HG03280 (cell line): ENCODE results near the gene CSTB.

Experiments
- ATAC-seq: cut with Tn5 transposase; IDR thresholded peaks from one replicate; pipeline ENCODE4 v1.9.1; 2021; ENCODE audit warnings: mild to moderate bottlenecking, moderate library complexity; ENCODE audit not compliant: unreplicated experiment

CSTB gene

DNA sequence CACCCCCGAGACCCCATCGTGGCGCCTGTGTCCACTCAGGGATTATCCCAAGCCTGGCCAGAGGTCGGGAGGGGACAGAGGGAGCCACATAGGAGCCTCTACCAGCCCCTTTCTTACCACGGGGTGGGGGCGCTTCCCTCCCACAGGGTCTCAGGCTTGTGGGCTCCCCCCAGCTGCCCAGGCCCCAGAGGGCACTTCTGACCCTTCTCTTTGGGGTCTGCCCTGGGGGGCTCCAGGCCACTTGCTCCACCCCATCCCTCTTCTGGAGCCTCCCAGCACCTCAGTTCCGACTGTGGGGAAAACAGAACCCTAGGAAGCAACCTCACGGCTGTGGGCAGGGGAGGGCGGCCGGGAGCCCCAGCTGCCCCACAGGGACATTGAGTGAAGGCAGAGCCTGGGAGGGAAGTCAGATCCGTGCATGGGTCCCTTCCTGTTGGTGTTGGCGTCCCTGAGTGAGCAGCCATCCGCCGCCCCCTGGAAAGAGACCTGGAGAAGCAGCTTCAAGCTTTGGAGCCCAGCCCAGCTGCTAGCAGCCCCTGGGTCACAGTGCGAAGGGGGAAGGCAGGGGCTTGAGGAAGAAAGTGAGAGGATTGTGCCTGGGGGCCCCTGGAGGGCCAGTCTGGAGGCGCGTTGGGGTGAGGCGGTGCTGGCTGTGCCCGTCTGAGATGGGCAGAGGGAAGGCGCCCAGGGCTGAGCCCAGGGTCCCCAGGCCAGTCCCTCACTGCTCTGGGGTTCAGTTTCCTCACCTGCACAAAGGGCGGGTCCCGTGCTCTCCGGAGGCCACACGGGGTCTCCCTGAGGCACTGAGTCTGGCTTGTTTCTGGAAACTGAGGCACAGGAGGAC is 35.4 kb upstream of the CSTB start:
- no peak for ATAC-seq

DNA sequence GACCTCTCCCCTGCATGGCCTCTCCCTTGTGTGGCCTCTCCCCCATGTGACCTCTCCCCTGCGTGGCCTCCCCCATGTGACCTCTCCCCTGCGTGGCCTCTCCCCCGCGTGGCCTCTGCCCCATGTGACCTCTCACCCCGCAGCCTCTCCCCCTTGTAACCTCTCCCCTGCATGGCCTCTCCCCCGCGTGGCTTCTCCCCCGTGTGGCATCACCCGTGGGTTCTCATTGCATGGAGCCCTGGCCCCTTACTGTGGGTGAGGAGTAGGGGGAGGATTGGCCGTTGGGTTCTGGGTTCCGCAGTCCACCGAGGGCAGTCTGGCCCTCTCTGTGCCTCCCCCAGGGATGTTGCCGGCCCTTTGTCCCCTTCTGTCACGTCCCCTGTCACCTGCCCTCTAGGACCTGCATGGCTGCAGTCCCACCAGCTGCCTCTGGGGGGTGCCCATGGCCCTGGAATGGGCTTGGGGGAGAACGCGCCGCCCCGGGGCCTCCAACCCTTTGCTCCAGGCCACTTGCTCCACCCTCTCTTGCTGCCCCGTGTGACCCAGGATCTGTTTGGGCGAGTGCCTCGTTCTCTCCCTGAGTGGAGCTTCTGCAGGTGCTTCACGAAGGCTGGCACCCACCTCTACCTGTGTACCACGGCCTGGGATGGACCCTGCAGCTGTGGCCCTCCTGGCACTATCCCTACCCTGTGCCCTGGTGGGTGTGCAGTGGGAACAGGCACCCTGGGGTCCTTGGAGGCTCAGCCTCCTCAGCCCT is 34.6 kb upstream of the CSTB start:
- ATAC-seq: peak; percentile 69

DNA sequence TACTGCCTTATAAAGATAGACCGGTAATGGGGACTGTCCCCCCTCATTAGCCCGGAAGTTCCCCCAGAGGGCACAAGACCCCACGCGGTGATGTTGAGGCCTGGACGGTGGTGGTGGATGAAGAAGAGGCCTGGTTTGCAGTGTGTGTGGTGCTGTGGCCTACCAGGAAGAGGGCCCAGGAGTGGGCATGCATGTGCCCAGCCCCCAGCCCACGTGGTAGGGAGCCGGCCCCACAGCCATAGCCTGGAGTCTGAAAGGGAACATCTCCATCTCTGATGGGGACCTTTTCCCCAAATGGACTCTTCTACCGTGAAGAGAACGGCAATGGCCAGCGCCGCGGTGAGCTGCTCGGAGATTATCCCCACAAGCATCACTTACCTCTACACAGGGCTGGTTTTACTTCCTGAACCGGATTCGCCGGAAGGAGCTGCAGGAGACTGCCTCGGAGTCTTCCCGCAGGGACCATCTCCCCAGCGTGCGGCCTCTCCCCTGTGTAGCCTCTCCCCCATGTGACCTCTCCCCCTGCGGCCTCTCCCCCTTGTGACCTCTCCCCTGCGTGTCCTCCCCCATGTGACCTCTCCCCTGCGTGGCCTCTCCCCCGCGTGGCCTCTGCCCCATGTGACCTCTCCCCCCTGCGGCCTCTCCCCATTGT is 33.9 kb upstream of the CSTB start:
- ATAC-seq: no peak

DNA sequence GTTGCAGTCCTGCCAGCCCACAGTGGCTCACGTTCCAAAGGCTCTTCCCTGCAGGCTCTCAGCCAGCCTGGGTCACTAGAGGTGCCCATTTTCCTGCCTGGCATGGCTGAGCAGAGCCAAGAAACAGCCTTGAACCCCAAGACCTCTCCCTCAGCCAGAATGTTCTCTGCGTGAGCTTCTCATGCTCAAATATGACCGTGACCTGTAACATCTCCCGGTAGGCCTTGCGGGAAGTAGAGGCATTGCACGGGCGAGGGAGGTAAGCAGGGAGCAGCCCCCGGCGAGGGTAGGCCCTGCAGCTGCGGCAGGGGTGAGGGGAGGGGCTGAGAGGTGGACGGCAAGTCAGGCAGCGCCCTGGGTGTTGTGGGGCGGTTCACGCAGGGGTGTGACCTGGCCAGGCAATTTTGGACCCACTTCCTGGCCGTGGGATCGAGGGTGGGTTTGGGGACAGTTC is 33.3 kb upstream of the CSTB start:
- ATAC-seq: no peak

DNA sequence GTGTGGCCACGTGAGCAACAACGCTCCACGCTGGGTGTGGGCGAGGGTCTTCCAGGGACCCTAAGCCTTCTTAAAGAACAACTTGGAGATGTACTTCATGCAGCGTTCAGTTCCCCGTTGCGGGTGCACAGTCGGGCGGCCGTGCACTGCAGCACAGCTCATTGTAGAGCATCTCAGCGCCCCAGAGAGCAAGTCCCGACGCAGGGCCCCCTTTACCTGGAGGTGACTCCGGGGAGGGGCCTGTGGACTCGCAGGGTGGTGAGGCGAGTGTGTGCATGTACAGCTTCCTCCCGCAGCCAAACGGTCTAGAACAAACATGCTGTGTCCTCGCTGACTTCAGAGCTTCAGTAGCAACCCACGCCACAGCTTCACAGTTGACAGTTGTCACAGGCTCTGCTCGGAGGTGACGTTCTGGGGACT is 32.7 kb upstream of the CSTB start:
- ATAC-seq: no peak

DNA sequence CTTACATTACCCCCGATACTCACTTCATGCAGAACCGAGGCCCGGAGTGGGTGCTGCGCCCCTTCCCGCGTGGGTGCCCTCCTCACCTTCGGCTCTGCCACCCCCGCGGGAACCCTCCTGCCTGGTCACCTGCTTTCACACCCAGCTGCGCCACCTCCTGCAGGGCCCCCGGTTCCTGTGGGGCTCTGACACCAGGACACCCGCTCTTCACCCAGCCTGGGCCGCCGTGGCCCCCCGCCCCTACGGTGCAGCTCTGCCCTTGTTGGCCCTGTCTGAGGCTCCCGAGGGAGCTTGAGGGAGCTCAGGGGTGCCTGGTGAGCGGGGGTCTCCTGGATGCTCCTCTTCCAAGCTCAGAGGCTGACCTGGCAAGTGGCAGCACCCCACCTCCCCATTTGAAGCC is 32.3 kb upstream of the CSTB start:
- ATAC-seq: no peak

DNA sequence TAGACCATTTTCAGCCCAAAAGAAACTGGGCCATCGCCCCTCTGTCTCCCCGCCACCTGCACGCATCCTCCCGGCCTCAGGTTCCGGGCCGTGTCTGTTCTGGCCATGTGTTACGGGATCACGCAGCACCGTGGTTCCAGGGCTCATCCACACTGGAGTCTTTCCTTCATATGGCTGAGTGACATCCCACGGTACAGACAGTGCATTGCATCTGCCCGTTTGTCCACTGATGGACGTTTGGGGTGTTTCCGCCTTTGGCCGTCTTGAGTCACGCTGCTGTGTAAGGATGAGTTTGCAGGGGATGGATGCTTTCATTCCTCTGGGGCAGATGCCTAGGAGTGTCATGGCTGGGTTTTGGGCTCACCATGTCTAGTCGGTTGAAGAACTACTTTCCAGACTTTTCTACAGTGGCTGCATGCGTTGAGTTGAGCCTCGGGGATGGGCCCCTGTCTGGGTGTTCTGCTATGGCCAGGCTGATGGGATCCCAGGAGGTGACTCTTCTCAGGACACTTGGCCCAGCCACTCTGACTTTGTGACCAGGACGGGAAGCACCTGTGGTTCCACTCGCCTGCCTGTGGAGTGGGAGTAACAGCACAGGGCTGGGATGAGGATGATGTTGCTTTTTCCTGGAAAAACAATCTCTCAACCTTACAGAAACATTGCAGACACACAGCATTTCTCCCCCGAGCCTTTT is 30.1 kb upstream of the CSTB start:
- ATAC-seq: no peak

DNA sequence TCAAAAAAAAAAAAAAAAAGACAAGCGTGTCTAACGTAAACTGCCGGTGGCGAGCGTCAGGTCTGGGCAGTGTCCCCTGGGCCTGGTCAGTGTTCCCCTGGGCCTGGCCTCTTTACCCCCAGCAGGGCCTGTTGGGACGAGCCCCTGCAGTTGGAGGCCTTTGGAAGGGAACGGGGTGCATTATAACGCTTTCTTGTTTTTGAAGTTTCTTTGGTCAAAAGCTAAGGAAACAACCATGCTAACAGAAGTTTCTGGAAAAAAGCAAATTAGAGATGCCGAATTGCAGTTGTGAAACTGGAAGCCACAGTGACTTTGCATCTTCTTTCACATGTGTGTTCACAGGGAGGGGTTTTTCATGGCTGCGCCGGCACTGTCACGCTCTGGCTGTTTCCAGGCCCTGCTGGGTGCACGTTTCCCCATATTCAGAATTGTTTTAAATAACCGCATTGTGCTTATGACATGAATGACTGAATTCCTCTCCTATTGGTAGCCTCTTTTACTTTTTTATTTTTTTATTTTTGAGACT is 29.2 kb upstream of the CSTB start:
- ATAC-seq: peak; percentile 83

DNA sequence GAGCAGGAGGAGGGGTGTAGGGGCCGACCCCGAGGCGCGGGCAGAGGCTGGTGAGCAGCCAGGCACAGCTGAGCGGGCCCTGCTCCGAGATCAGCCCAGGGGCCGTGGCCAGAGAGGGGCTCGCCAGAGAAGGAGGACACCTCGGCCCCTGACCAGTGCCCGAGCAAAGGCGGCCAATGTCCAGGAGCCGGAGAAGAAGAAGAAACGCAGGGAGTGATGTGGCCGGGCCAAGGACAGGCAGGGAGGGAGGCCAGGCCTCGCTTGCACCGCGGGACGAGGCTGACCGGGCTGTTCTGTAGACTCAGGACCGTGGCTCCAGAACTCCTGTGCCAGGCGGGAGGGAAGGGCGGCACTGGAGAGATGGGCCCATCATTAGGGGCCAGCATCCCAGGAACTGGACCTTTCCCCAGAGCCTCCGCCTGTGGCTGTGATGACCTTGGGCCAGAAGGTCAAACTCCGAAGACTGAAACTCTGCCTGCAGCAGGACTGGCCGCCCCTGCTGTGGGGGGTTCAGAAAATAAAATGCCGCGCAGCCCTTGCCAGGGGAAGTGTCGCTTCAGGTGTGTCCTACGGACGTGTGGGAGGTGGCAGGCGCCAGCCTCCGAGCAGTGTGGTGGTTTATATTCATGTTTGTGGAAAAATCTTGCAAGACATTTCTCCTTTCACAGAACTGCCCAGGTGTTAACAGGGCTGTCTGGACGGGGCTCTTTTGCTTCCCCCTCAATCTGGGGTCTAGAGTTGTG is 27.6 kb upstream of the CSTB start:
- no peak for ATAC-seq

DNA sequence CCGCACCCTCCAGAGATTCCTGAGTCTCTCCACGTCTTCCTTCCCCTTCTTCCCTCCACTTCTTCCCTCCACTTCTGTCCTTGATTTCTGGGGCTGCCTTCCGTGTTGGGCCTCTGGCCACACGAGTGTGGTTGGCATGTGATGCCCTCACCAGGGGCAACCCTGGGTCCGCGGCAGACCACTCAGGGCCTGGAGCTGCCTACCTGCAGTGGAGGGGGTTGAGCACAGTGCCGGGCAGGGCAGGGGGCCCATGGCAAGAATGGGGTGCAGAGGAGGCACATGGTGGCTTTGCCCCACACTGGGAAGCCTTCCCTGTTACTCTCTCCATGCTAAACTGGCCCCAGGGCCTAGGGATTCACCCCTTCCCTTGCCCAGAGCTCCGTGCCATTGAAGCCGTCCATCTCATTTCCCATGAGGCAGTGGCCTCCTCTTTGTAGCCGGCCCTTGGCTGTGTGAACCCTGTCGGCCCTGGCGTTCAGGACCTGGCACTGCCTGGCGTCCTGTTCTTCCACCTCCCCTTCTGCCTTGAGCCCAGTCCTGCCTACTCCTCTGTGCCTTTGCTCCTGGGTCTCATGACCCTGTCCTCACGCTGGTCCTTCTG is 26.7 kb upstream of the CSTB start:
- ATAC-seq: no peak

DNA sequence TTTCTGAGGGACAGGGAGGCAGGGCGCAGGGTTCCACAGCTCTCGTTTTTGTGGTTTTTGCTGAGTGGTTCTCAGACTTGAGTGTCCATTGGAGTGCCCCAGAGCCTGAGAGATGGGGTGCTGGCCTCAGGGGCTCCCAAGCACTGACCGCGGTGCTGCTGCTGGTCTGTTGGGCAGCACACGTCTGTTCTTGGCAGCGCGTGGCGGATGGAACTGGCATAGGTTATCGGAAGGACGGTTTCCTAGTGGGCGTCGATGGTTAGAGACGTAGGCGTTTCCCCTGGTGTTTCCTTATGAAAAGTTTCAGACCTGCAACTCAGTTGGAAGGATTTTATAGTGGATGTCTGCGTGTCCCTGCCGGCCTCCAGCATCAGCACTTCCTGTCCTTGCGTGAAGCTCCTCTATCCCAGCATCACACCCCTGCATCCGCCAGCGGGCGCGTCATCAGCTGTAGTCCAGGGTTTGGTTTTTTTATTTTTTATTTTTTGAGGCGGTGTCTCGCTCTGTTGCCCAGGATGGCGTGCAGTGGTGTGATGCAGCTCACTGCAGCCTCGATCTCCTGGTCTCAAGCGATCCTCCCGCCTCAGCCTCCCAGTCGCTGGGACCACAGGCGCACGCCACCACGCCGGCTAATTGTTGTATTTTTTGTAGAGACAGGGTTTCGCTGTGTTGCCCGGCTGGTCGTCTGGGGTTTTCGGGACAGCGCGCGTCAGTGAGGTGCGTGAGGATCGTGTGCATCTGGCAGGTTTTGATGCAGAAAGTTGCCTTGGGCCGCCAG is 25.1 kb upstream of the CSTB start:
- no peak for ATAC-seq

DNA sequence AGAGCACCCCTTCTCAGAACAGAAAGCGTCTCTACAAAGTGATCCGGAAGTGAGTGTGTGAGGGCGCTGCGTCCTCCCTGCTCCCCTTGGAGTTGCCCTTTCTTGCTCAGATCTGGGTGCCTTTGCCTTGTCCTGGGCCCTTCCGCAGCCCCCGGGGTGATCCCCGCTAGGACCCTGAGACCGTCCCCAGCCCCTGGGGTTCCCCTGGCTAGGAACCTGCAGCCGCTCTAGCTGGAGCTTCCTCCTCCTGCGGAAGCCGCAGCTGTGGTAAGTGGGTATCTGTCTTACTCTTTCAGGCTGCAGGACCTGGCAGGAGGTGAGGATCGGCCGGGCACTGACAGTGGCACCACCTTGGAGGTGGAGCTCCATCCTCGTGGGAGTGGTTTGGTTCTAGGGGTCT is 24.5 kb upstream of the CSTB start:
- no peak for ATAC-seq

DNA sequence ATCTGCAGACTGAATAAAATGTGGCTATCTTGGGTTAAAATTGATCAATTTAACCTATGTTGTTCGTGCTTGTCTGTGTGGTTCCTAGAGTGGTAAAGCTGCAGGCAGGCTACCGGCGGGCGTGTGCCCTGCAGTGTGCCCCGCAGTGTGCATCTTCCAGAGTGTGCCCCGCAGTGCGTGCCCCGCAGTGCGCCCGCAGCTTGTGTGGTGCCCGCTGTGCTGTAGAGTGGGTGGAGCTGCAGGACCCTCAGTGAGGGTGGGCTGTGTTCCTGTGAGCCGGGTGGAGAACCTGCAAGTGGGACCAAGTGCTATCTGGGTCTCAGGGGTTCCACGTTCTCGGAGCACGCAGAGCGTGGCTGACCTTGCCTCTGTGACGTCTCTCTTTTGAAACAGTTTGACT is 24.0 kb upstream of the CSTB start:
- no peak for ATAC-seq

DNA sequence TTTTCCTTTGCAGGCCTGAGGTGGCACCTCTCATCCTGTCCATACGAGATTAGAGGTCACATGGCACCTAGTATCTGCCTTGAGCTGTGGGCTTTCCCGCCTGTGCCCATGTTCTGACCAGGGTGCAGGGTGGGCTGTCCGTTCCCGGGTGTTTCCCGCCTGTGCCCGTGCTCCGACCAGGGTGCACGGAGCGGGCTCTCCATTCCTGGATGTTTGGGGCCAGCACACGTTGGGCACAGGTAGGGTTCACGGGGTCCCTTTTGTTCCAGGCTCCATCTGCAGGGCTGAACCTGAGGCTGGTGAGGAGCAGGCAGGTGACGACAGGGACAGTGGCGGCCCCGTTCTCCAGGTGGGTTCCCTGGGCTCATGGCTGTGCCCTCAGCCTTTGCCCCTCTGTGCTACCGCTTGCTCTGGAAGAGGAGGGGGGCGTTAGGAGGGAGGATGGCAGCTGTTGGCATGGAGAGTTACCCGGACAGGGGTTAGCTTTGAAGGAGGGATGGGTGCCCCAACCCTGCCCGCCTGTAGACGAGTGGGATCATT is 23.3 kb upstream of the CSTB start:
- no peak for ATAC-seq

DNA sequence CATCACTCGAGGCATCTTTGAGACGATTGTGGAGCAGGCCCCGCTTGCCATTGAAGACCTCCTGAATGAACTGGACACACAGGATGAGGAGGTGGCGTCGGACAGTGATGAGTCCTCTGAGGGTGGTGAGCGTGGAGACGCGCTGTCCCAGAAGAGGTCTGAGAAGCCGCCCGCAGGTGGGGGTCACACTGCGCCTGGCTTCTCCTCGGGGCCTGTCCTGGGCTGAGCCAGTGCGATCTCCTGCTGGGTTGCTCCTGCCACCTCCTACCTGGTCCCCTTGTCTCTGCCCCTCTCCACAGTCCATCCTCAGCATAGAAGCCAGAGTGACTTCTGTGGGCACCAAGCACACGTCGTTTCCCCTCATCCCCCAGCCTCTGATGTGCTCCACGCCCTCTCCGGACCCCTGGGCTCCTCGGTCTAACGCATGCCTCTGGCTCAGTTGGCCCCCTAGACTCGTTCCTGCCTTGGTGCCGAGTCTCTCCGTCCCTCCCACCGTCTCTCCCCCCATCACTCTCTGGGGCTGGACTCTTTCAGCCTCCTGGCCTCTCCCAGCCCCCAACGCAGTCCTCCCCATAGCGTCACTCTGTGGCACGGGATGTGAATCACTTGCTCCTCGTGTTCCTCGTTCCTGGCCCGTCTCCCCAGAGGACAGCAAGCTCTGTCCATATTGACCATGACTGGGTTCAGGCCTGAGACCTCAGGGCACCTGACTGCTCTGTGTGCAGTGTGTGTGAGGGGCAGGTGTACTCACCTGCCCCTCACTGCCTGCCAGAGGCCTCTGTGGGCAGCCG is 22.0 kb upstream of the CSTB start:
- ATAC-seq: no peak

DNA sequence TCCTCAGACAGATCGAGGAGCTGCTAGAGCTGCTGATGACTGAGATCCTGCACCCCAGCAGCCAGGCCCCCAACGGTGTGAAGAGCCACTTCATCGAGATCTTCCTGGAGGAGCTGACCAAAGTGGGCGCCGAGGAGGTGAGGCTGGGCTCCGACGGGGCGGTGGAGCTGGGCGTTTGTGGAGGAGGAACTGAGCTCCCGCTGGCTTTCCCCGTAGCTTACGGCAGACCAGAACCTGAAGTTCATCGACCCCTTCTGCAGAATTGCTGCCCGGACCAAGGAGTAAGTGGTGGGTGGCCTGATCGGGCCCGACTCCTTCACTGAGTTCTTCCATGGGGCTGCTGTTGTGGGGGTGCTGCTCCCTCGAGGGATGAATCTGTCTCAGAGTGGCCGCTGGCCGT is 21.3 kb upstream of the CSTB start:
- ATAC-seq: no peak

DNA sequence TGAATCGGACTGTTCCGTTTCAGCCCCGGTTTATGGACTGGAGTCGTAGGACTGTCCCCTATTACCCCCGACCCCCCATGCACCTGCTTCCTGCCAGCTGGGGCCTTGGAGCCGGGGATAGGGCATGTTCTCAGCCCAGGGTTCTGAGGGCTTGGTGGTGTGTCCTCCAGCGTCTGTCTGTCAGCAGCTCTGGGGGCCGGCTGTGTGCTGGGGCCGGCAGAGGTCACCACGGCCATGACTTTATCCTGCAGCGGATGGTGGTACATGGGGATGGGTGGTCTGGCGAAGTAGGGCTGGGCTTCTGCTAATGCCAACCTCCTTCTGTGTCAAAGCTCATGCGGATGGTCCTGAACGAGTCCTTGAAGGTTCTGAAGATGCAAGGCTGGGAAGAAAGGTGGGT is 18.7 kb upstream of the CSTB start:
- no peak for ATAC-seq

DNA sequence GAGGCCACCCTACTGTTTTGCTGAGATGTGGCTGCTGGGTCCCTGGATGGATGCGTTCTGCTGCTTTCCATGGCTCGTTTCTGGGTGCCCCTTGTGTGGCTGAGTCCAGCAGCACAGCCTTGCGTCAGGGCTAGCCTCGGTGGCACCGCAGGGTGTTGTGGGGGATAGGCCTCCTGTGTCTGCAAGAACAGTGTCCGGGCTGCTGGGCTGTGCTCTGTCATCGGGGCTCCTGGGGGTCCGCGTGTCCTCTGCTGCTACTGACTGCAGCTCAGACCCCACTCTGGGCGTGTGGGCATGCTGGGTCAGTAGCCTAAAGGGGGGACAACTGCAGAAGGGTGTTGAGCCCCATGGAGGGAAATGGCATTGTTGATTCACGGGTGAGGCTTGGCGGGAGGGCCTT is 18.2 kb upstream of the CSTB start:
- ATAC-seq: no peak
